Vagina (tissue), 2 donors: ENCODE measurements around the gene GSTM2.

Source experiments
- POLR2A ChIP-seq, 2 donors: fragments of 450-650 bp; IDR thresholded peaks; one replicate each; pipeline ENCODE4 v1.6.1; 2017; ENCODE audit warnings: antibody characterized with exemption in 2 of 2, mild to moderate bottlenecking in 2 of 2, moderate library complexity in 2 of 2
- POLR2AphosphoS5 ChIP-seq, 2 donors: sonication (generic); formaldehyde crosslinking; IDR thresholded peaks; one replicate each; pipeline ENCODE4 v1.9.0; 2017; ENCODE audit warnings: antibody characterized with exemption in 2 of 2, mild to moderate bottlenecking in 2 of 2, low read depth in 1 of 2; ENCODE audit not compliant: insufficient read depth in 1 of 2
- TF ChIP-seq, protein P1 (sequence below), 3 experiments: fragments of 450-650 bp in 2 of 3; fragments of 200-600 bp in 1 of 3; sonication (generic) in 1 of 3; IDR thresholded peaks; one replicate each; pipeline ENCODE4 v1.5.1; 2017 to 2019; ENCODE audit warnings: antibody characterized with exemption in 3 of 3, mild to moderate bottlenecking in 2 of 3, moderate library complexity in 2 of 3

DNA sequence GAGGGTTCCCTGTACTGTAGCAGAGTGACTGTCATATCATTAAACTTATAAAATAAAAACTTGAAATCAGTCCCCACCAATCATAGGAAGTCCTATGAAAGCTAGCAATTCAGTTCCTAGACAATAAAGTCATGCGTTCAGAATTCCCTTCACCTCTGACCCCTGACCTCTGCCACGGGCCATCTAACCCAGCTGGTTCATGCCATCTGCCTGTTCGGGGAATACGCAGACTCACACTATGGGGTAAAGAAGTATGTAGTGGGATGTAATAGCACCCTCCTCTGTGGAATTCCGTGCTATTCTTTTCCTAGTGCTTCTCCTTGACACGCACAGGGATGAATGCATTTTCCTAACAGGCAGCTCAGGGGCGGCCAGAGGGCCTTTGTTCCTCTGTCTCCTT, 9.9 kb upstream of the GSTM2 start:
- TF ChIP-seq, protein P1, sequence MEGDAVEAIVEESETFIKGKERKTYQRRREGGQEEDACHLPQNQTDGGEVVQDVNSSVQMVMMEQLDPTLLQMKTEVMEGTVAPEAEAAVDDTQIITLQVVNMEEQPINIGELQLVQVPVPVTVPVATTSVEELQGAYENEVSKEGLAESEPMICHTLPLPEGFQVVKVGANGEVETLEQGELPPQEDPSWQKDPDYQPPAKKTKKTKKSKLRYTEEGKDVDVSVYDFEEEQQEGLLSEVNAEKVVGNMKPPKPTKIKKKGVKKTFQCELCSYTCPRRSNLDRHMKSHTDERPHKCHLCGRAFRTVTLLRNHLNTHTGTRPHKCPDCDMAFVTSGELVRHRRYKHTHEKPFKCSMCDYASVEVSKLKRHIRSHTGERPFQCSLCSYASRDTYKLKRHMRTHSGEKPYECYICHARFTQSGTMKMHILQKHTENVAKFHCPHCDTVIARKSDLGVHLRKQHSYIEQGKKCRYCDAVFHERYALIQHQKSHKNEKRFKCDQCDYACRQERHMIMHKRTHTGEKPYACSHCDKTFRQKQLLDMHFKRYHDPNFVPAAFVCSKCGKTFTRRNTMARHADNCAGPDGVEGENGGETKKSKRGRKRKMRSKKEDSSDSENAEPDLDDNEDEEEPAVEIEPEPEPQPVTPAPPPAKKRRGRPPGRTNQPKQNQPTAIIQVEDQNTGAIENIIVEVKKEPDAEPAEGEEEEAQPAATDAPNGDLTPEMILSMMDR (IDR thresholded peaks at IDR 0.05), result no peak
- TF ChIP-seq POLR2AphosphoS5 (IDR thresholded peaks at IDR 0.05; ENCODE audit: insufficient read depth in 1 of 2, low read depth in 1 of 2) (no peak), POLR2A (IDR thresholded peaks at IDR 0.05) (no peak)
